HG03064 (cell line): Measurements from ENCODE around the gene YY1AP1.
"Not testable (repeated sequence)": the region's sequence is repeated elsewhere in the genome, so short reads cannot be mapped to it uniquely, and the experiment has no call there.

Experiments
- ATAC-seq: cut with Tn5 transposase; IDR thresholded peaks from one replicate; pipeline ENCODE4 v1.9.1; 2021; ENCODE audit warnings: low read depth; ENCODE audit not compliant: unreplicated experiment

Gene YY1AP1

DNA sequence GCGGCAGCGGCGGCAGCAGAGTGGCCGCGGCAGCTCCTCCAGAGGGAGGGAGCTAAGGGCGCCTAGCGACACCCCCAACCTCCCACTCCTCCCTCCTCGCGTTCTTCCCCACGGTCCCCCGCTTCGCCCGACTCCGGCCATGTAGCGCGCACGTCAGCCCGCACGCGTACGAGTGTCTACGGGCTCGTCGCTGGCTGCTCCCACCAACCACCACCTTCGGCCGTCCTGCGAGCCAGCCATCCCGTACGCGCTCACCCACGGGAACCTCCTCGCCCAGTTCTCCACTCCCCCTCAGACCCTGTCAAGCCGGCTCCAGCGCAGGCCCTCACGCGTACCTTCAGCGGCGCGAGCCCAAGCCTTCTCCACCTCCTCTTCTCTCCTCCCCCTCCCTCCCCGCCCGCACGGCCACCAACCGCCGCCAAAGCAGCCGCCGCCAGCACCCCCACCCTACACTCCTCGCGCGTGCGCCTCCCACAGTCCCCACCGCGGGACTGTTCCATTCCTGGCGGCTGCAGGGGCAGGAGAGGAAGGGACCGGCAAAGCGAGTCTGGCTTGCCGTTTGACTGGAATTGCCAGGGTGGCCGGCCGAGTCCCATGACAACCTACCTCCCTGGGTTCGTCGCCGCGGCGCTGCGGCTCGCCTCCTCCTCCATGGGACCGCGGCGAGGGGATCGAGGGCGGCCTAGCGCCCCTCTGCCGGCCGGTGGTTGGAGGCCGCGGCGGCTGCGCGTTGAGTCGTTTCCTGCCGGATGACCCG is at the start of gene YY1AP1:
Gene YY1AP1, minus strand, starts transcription at position 451 of the 757 bp plus-strand sequence. CDS start 8,338 bp downstream, outside the sequence.
- ATAC-seq, result peak; percentile 83

GRCh38 chr1:155729031-155729898 is 40.7 kb upstream of the YY1AP1 start:
- ATAC-seq, result no peak

- ATAC-seq, result no peak
These were observed 36.6 kb upstream of the YY1AP1 start for GRCh38 chr1:155725142-155725541.

GRCh38 chr1:155719703-155720102 is 31.1 kb upstream of the YY1AP1 start:
- ATAC-seq, result no peak

GRCh38 chr1:155718524-155719115 is 30.0 kb upstream of the YY1AP1 start:
- not testable (repeated sequence) for ATAC-seq

GRCh38 chr1:155717041-155717440 is 28.5 kb upstream of the YY1AP1 start:
- ATAC-seq, result no peak

DNA sequence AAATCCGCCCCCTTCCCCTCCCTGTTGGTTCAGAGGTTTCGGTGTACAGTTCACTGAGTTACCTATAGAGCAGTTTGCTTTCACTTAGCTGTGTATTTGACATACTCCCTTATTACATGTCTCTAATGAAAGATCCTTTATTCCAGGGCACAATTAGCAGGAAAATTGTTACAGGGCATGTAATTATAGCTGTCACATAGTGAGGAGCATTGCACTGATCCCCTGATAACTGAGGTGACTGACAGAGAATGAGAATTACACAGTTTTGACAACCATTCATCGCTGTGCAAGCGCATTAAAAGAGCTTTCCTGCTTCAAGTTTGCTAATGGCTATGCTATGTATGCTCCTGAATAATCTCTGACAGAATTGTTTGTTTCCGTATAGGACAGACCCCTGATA is 27.2 kb upstream of the YY1AP1 start:
- ATAC-seq, result no peak

DNA sequence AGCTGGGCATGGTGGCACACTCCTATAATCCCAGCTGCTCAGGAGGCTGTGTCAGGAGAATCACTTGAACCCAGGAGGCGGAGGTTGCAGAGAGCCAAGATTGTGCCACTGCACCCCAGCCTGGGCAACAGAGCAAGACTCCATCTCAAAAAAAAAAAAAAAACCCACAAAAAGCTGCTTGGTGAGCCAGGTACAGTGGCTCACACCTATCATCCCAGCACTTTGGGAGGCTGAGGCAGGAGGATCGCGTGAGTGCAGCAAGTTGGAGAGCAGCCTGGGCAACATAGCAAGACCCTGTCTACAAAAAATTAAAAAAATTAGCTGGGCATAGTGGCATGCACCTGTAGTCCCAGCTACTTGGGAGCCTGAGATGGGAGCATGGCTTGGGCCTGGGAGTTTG is 26.5 kb upstream of the YY1AP1 start:
- not testable (repeated sequence) for ATAC-seq

GRCh38 chr1:155713075-155713474 is 24.5 kb upstream of the YY1AP1 start:
- no peak for ATAC-seq

GRCh38 chr1:155712636-155713035 is 24.1 kb upstream of the YY1AP1 start:
- not testable (repeated sequence) for ATAC-seq

DNA sequence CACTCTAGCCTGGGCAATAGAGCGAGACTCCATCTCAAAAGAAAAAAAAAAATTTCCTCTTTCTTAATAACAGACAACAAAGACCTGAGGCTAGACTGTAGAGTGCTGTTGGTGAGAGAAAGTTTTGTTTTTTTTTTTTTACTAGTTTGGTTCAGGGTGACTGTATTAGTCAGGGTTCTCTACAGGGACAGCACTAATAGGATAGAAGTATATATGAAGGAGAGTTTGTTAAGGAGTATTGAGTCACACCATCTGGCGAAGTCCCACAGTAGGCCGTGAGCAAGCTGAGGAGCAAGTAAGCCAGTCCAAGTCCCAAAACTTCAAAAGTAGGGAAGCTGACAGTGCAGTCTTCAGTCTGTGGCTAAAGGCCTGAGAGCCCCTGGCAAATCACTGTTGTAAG is 22.9 kb upstream of the YY1AP1 start:
- ATAC-seq, result not testable (repeated sequence)

DNA sequence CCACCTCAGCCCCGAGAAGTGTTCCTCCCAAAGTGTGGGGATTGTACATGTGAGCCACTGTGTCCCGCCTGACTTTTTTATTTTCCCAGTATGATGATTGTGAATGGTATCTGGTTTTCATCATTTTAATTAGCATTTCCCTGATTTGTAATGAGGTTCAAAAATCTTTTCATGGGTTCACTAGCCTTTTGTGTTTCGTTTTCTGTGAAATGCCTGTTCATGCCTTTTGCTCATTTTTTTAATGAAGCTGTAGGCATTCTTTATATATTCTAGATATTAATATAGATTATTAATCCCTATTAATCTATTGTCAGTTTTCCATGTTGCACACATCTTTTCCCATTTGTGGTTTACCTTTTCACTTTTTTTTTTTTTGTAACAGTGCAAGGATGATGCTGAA is 20.8 kb upstream of the YY1AP1 start:
- no peak for ATAC-seq

- no peak for ATAC-seq
These were observed 17.6 kb upstream of the YY1AP1 start for GRCh38 chr1:155706139-155706538.

GRCh38 chr1:155704414-155704813 is 15.8 kb upstream of the YY1AP1 start:
- not testable (repeated sequence) for ATAC-seq

DNA sequence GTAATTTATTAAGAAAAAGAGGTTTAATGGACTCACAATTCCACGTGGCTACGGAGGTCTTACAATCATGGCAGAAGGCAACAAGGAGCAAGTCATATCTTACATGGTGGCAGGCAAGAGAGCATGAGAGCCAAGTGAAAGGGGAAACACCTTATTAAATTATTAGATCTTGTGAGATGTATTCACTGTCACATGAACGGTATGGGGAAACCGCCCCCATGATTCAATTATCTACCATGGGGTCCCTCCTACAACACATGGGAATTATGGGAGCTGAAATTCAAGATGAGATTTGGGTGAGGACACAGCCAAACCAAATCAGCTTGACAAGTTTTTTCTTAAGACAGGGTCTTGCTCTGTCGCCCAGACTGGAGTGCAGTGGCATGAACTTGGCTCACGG is 14.6 kb upstream of the YY1AP1 start:
- no peak for ATAC-seq

DNA sequence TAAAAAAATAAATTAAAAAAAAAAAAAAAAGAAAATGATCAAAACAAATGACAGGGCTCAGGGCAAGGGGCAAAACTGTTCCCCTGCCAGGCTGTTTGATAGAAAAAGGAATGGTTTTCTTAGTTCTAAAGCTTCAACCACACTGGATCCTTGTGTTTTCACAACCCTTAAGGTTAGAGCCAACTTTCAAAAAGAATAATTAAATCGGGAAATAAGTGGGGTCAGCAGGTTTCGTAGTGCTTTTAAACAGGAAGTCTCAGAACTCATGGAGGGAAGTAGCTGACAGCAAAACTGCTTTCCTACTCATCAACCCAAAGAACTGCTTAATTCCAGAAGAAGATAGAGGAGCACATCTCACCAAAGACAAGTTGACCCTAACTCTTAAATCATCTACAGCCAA is 13.1 kb upstream of the YY1AP1 start:
- ATAC-seq, result not testable (repeated sequence)

GRCh38 chr1:155699062-155699461 is 10.5 kb upstream of the YY1AP1 start:
- ATAC-seq, result not testable (repeated sequence)

- no peak for ATAC-seq
These were observed 9.9 kb upstream of the YY1AP1 start for GRCh38 chr1:155698382-155699038.

DNA sequence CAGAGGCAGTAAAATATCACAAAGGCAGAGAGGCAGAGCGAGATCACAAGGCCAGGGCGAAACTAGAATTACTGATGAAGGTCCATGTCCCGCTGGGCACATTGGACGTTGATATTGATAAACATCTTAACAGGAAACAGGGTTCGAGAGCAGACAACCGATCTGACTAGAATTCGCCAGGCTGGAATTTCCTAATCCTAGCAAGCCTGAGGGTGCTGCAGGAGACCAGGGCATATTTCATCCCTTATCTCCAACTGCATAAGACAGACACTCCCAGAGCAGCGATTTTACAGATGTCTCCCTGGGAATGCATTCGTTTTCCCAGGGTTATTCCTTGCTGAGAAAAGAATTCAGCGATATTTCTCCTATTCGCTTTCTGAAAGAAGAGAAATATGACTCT is 9.0 kb upstream of the YY1AP1 start:
- ATAC-seq, result not testable (repeated sequence)

DNA sequence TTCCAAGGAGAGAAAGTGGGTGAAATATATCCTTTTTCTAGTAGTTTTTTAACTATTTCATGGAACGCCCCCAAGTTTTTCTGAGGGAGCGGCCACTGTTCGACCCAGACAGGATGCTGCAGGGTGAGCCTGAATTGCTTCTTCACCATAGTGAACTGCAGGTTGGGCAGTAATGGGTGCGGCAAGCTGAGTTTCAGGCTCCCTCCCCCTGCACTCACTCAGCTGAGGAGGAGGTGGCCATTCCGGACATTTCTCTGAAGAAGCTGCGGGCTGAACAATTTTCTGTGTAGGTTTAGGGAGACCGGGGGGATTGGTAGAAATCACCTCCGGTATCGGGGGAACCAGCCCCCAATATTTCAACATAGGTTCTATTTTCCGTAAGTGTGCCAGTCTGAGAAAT is 8.5 kb upstream of the YY1AP1 start:
- no peak for ATAC-seq

- ATAC-seq, result no peak
These were observed 8.0 kb upstream of the YY1AP1 start for GRCh38 chr1:155696524-155696923.
